Measurements from ENCODE around the gene GPC6.

The GPC6 gene

GRCh38 chr13:93953841-93954240 is 727.2 kb downstream of the GPC6 start:
- no peak for TF ChIP-seq CTCF (conservative IDR thresholded peaks at IDR 0.05; ENCODE audit: low read depth, low read length)
- peaks cover 15% of the 10 kb centered on the region for H3K4me1 ChIP-seq (ENCODE audit: low read depth, poor library complexity, severe bottlenecking)
- no peak overlapping the region for H3K4me3 ChIP-seq (IDR thresholded peaks at IDR 0.05; ENCODE audit: insufficient read depth, low read depth, low read length)
- H3K4me2 ChIP-seq, result no peak overlapping the region
- H3K79me2 ChIP-seq (ENCODE audit: insufficient read depth, low read depth), result no peaks in the 10 kb centered on the region
- H3K36me3 ChIP-seq (ENCODE audit: insufficient read depth), result no peaks in the 10 kb centered on the region
- H4K20me1 ChIP-seq (ENCODE audit: insufficient read depth), result no peaks in the 10 kb centered on the region
- H2AFZ ChIP-seq (ENCODE audit: low read depth), result no peak overlapping the region
- no peak overlapping the region for H3K27ac ChIP-seq
- H3K27me3 ChIP-seq (ENCODE audit: insufficient read depth, low read depth), result no peaks in the 10 kb centered on the region
- no peak overlapping the region for H3K9ac ChIP-seq

DNA sequence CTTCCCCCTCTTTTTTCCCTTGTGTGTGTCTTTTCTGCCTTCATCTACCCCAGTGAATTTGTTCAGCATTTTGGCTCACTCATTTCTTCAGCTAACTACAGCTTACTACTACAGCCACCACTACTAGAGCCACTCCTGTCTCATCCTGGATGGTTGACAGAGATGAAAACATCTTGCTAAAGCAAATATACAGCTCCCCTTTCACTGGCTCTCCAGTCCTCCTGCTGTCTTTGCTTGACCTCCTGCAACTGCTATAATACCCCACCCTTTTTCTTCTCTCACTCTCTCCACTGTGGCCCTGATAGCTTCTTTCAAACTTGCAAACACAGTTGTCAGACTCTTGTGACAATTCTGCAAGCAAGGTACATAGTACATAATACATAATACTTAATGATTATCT is 729.3 kb downstream of the GPC6 start:
- no peak for TF ChIP-seq CTCF (conservative IDR thresholded peaks at IDR 0.05; ENCODE audit: low read depth, low read length)
- H3K4me2 ChIP-seq, result no peak overlapping the region
- no peak overlapping the region for H3K27ac ChIP-seq
- H3K36me3 ChIP-seq (ENCODE audit: insufficient read depth), result no peaks in the 10 kb centered on the region
- H2AFZ ChIP-seq (ENCODE audit: low read depth), result no peak overlapping the region
- no peaks in the 10 kb centered on the region for H3K79me2 ChIP-seq (ENCODE audit: insufficient read depth, low read depth)
- H3K27me3 ChIP-seq (ENCODE audit: insufficient read depth, low read depth), result no peaks in the 10 kb centered on the region
- H3K4me3 ChIP-seq (IDR thresholded peaks at IDR 0.05; ENCODE audit: insufficient read depth, low read depth, low read length), result no peak overlapping the region
- no peak overlapping the region for H3K9ac ChIP-seq
- no peaks in the 10 kb centered on the region for H4K20me1 ChIP-seq (ENCODE audit: insufficient read depth)
- H3K4me1 ChIP-seq (ENCODE audit: low read depth, poor library complexity, severe bottlenecking), result peaks cover 4% of the 10 kb centered on the region

DNA sequence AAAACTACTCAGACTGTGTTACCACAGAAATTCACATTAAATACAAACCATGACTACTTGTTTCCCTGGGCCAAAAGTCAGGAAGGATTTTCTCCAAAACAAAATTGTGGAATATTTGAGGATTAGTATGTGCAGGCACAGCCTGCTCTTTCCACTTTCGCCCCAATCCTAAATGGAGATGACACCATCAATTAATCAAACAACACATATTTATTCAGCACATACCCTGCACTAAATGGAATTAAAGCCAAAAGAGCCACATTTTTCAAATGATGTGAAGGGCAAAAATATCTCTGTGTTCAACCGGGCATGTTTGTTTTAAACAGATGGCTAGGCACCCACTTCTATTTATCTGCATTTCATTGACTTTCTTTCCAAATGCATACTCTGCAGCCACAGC is 729.8 kb downstream of the GPC6 start:
- H3K27me3 ChIP-seq (ENCODE audit: insufficient read depth, low read depth), result no peaks in the 10 kb centered on the region
- TF ChIP-seq CTCF (conservative IDR thresholded peaks at IDR 0.05; ENCODE audit: low read depth, low read length), result no peak
- H3K4me2 ChIP-seq, result no peak overlapping the region
- H3K4me3 ChIP-seq (IDR thresholded peaks at IDR 0.05; ENCODE audit: insufficient read depth, low read depth, low read length), result no peak overlapping the region
- no peak overlapping the region for H3K9ac ChIP-seq
- H4K20me1 ChIP-seq (ENCODE audit: insufficient read depth), result no peaks in the 10 kb centered on the region
- no peak overlapping the region for H2AFZ ChIP-seq (ENCODE audit: low read depth)
- H3K27ac ChIP-seq, result no peak overlapping the region
- H3K4me1 ChIP-seq (ENCODE audit: low read depth, poor library complexity, severe bottlenecking), result no peaks in the 10 kb centered on the region
- H3K79me2 ChIP-seq (ENCODE audit: insufficient read depth, low read depth), result no peaks in the 10 kb centered on the region
- no peaks in the 10 kb centered on the region for H3K36me3 ChIP-seq (ENCODE audit: insufficient read depth)

DNA sequence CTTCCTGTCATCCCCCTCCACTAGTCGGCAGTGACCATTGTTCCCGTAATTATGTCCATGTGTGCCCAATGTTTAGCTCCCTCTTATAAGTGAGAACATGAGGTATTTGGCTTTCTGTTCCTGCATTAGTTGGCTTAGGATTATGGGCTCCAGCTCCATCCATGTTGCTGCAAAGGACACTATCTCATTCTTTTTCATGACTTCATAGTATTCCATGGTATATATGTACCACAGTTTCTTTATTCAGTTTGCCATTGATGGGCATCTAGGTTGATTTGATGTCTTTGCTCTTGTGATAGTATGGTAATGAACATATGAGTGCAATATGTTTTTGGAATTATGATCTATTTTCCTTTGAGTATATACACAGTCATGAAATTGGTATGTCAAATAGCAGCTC is 730.8 kb downstream of the GPC6 start:
- Histone ChIP-seq H3K27me3 (ENCODE audit: insufficient read depth, low read depth) (no peaks in the 10 kb centered on the region), H3K9ac (no peak overlapping the region), H3K4me1 (ENCODE audit: low read depth, poor library complexity, severe bottlenecking) (no peaks in the 10 kb centered on the region), H3K27ac (no peak overlapping the region), H4K20me1 (ENCODE audit: insufficient read depth) (no peaks in the 10 kb centered on the region), H3K4me3 (IDR thresholded peaks at IDR 0.05; ENCODE audit: insufficient read depth, low read depth, low read length) (no peak overlapping the region), H3K79me2 (ENCODE audit: insufficient read depth, low read depth) (no peaks in the 10 kb centered on the region), H2AFZ (ENCODE audit: low read depth) (no peak overlapping the region), H3K36me3 (ENCODE audit: insufficient read depth) (no peaks in the 10 kb centered on the region), H3K4me2 (no peak overlapping the region)
- TF ChIP-seq CTCF (conservative IDR thresholded peaks at IDR 0.05; ENCODE audit: low read depth, low read length), result no peak
